DOHH2 (cell line): ENCODE data around the gene TMEM225.

Source experiments
- CTCF ChIP-seq: fragments of 200-600 bp; sonication (generic); IDR thresholded peaks from one replicate; pipeline ENCODE4 v1.5.1; 2014; ENCODE audit warnings: antibody characterized with exemption, mild to moderate bottlenecking, low read depth, low read length; ENCODE audit not compliant: poor library complexity, severe bottlenecking
- EZH2phosphoT487 ChIP-seq: fragments of 200-600 bp; sonication (generic); IDR thresholded peaks from 2 replicates; pipeline ENCODE4 v1.6.1; 2017; ENCODE audit warnings: borderline replicate concordance, mild to moderate bottlenecking, antibody characterized with exemption, low read length, moderate library complexity, mixed read lengths

GRCh38 chr11:123859731-123860130 lies 25.7 kb downstream of the TMEM225 start:
- no peak for TF ChIP-seq CTCF
- TF ChIP-seq EZH2phosphoT487, result no peak
